H1 (cell line): ENCODE results near the gene MAGI1. TPM values are rescaled to one million over a fixed set of nuclear protein-coding genes. Genes with fewer than 3 reads are reported as not detected.

Source experiments
- CTCF ChIA-PET: fragments of 300-600 bp; sonication (Branson Sonifier 250); formaldehyde crosslinking; loops from one replicate; lab custom pipeline; 2021; ENCODE audit not compliant: partially characterized antibody; lab: Charles Lee
- POLR2A ChIA-PET: fragments of 300-600 bp; sonication (Branson Sonifier 250); formaldehyde crosslinking; loops from one replicate; lab custom pipeline; 2021; ENCODE audit warnings: inconsistent platforms; ENCODE audit not compliant: partially characterized antibody; lab: Charles Lee
- DNase-seq, 2 experiments: peaks; one replicate each; pipeline versions ENCODE4 v3.0.0 to v3.0.0-alpha.2; 2010 to 2022; ENCODE audit warnings: low spot score in 2 of 2, low read depth in 1 of 2, mixed read lengths in 1 of 2
- FAIRE-seq: peaks from 2 replicates; lab custom pipeline; 2011; peaks lifted over from hg19 to GRCh38; lab: Jason Lieb, UNC
- H2AFZ ChIP-seq: 2 replicates; pipeline ENCODE4 v1.8.1; 2012; ENCODE audit warnings: low read length, inconsistent platforms
- H2AK5ac ChIP-seq: 2 replicates; pipeline ENCODE4 v1.6.1; 2013; ENCODE audit warnings: low read depth, low read length
- H2BK120ac ChIP-seq: replicated peaks from 2 replicates; pipeline ENCODE3; 2013; ENCODE audit warnings: low read depth, low read length, inconsistent platforms
- H2BK12ac ChIP-seq: 2 replicates; pipeline ENCODE4 v1.6.1; 2013; ENCODE audit warnings: low read depth, low read length
- H2BK15ac ChIP-seq: 2 replicates; pipeline ENCODE4 v1.6.1; 2013; ENCODE audit warnings: low read length
- H2BK20ac ChIP-seq: 2 replicates; pipeline ENCODE4 v1.6.1; 2013; ENCODE audit warnings: low read length
- H2BK5ac ChIP-seq: 2 replicates; pipeline ENCODE4 v1.6.1; 2013; ENCODE audit warnings: low read depth, low read length
- H3K14ac ChIP-seq: 2 replicates; pipeline ENCODE4 v1.6.1; 2013; ENCODE audit warnings: inconsistent platforms; ENCODE audit not compliant: insufficient read length
- H3K18ac ChIP-seq: 2 replicates; pipeline ENCODE4 v1.6.1; 2013; ENCODE audit warnings: low read length; ENCODE audit errors: extremely low read depth
- H3K23ac ChIP-seq: 2 replicates; pipeline ENCODE4 v1.6.1; 2013; ENCODE audit warnings: inconsistent platforms; ENCODE audit not compliant: insufficient read length
- H3K23me2 ChIP-seq: 2 replicates; pipeline ENCODE4 v1.6.1; 2013; ENCODE audit warnings: low read depth, low read length
- H3K27ac ChIP-seq: 2 replicates; pipeline ENCODE4 v1.6.1; 2011; ENCODE audit warnings: low read depth, low read length, inconsistent platforms
- H3K27me3 ChIP-seq, 4 experiments: replicated peaks in 1 of 4; 1 replicate in 1 of 4; 2 replicates in 3 of 4; pipeline versions ENCODE4 v1.6.1 to v1.8.1; 2011 to 2013; ENCODE audit warnings: low read length in 3 of 4, mild to moderate bottlenecking in 3 of 4, inconsistent platforms in 2 of 4, mixed read lengths in 2 of 4, moderate library complexity in 1 of 4; ENCODE audit not compliant: control insufficient read depth in 3 of 4, insufficient read depth in 3 of 4; ENCODE audit errors: extremely low read depth in 1 of 4
- H3K36me3 ChIP-seq, 4 experiments: 2 replicates each; pipeline versions ENCODE4 v1.6.1 to v1.8.1; 2011 to 2013; ENCODE audit warnings: mild to moderate bottlenecking in 4 of 4, low read length in 3 of 4, moderate library complexity in 2 of 4, control low read depth in 1 of 4, inconsistent platforms in 1 of 4; ENCODE audit not compliant: insufficient read depth in 4 of 4, control insufficient read depth in 2 of 4
- H3K4ac ChIP-seq: replicated peaks from 2 replicates; pipeline ENCODE3; 2013; ENCODE audit warnings: low read length, low read depth, mixed read lengths, inconsistent platforms; ENCODE audit not compliant: insufficient read length
- H3K4me1 ChIP-seq, 4 experiments: replicated peaks in 1 of 4; 1 replicate in 1 of 4; 2 replicates in 3 of 4; pipeline versions ENCODE4 v1.6.1 to v1.8.1; 2011 to 2013; ENCODE audit warnings: low read length in 3 of 4, inconsistent platforms in 2 of 4, mixed read lengths in 1 of 4; ENCODE audit not compliant: insufficient read depth in 4 of 4, control insufficient read depth in 3 of 4
- H3K4me2 ChIP-seq, 2 experiments: 2 replicates each; pipeline versions ENCODE4 v1.6.1 to v1.8.1; 2011 to 2013; ENCODE audit warnings: low read depth in 2 of 2, low read length in 2 of 2, control low read depth in 1 of 2, inconsistent platforms in 1 of 2, mild to moderate bottlenecking in 1 of 2; ENCODE audit not compliant: insufficient read depth in 1 of 2
- H3K4me3 ChIP-seq, 4 experiments: fragments of 200-600, 300-600 bp in 1 of 4; sonication (generic), shearing (Covaris generic), sonication (Bioruptor Twin) in 1 of 4; 2 replicates each; pipeline versions ENCODE4 v1.5.1 to v1.8.1; 2011 to 2016; ENCODE audit warnings: low read length in 4 of 4, low read depth in 3 of 4, control low read depth in 2 of 4, inconsistent platforms in 2 of 4, mild to moderate bottlenecking in 2 of 4, mixed read lengths in 1 of 4, moderate library complexity in 1 of 4; ENCODE audit not compliant: insufficient read depth in 2 of 4; ENCODE audit errors: extremely low read depth in 1 of 4
- H3K56ac ChIP-seq: replicated peaks from 2 replicates; pipeline ENCODE3; 2013; ENCODE audit warnings: low read depth, mild to moderate bottlenecking, mixed read lengths, low read length, inconsistent platforms; ENCODE audit not compliant: insufficient read length
- H3K79me1 ChIP-seq: 2 replicates; pipeline ENCODE4 v1.6.1; 2013; ENCODE audit warnings: low read depth, low read length, control low read depth
- H3K79me2 ChIP-seq, 2 experiments: 2 replicates each; pipeline versions ENCODE4 v1.6.1 to v1.8.1; 2012 to 2013; ENCODE audit warnings: low read length in 2 of 2, mild to moderate bottlenecking in 2 of 2, inconsistent platforms in 1 of 2; ENCODE audit not compliant: insufficient read depth in 2 of 2, control insufficient read depth in 1 of 2
- H3K9ac ChIP-seq, 4 experiments: replicated peaks in 1 of 4; 1 replicate in 1 of 4; 2 replicates in 3 of 4; pipeline versions ENCODE4 v1.6.1 to v1.8.1; 2011 to 2013; ENCODE audit warnings: low read depth in 3 of 4, low read length in 3 of 4, control low read depth in 2 of 4, mild to moderate bottlenecking in 2 of 4, moderate library complexity in 2 of 4, inconsistent platforms in 1 of 4; ENCODE audit errors: extremely low read depth in 1 of 4
- H3K9me3 ChIP-seq, 2 experiments: 2 replicates each; pipeline versions ENCODE4 v1.6.1 to v1.8.1; 2012 to 2013; ENCODE audit warnings: mild to moderate bottlenecking in 2 of 2, moderate library complexity in 2 of 2, control low read depth in 1 of 2, inconsistent platforms in 1 of 2, low read depth in 1 of 2, low read length in 1 of 2, mixed read lengths in 1 of 2; ENCODE audit not compliant: insufficient read depth in 2 of 2
- H4K20me1 ChIP-seq, 2 experiments: replicated peaks in 1 of 2; 2 replicates each; pipeline versions ENCODE3 to v1.8.1; 2011 to 2013; ENCODE audit warnings: inconsistent platforms in 2 of 2, low read length in 2 of 2, mild to moderate bottlenecking in 1 of 2; ENCODE audit not compliant: insufficient read depth in 2 of 2, control insufficient read depth in 1 of 2
- H4K5ac ChIP-seq: 2 replicates; pipeline ENCODE4 v1.6.1; 2013; ENCODE audit warnings: low read length, low read depth, mixed read lengths, inconsistent platforms; ENCODE audit not compliant: insufficient read length
- H4K8ac ChIP-seq: 2 replicates; pipeline ENCODE4 v1.8.0; 2013; ENCODE audit warnings: mild to moderate bottlenecking, moderate library complexity, low read length, inconsistent platforms; ENCODE audit not compliant: insufficient read depth; ENCODE audit errors: extremely low read depth
- H4K91ac ChIP-seq: replicated peaks from 2 replicates; pipeline ENCODE3; 2013; ENCODE audit warnings: low read length, mixed read lengths, inconsistent platforms; ENCODE audit not compliant: insufficient read length
- ATF3 ChIP-seq: IDR thresholded peaks from 2 replicates; pipeline ENCODE4 v1.6.1; 2011; ENCODE audit warnings: low read depth, mild to moderate bottlenecking, low read length; ENCODE audit not compliant: insufficient read depth
- RAD21 ChIP-seq, 2 experiments: IDR thresholded peaks in 1 of 2; conservative IDR thresholded peaks in 1 of 2; 2 replicates each; pipeline ENCODE4 v1.6.1; 2011; ENCODE audit warnings: low read depth in 2 of 2, low read length in 2 of 2, improper control_type of control experiment in 1 of 2, inconsistent platforms in 1 of 2, mild to moderate bottlenecking in 1 of 2, moderate library complexity in 1 of 2
- WGBS, 2 experiments: shearing (Covaris generic) in 1 of 2; methylation state at CpG; one replicate each; pipeline versions ENCODE4 v1.1.6 to v1.1.7; 2013 to 2015; ENCODE audit warnings: low lambda C conversion rate in 2 of 2, mixed read lengths in 2 of 2, inconsistent platforms in 1 of 2, low coverage in 1 of 2, missing lambda C conversion rate in 1 of 2; ENCODE audit not compliant: insufficient replicate concordance in 2 of 2, insufficient coverage in 1 of 2, insufficient read length in 1 of 2; ENCODE audit errors: extremely low coverage in 1 of 2, missing lambda C conversion rate in 1 of 2; 5-methylcytosine and 5-hydroxymethylcytosine counted together
- polyA plus RNA-seq, 7 experiments: library from polyadenylated mRNA; depleted of rRNA in 3 of 7; stranded (reverse) in 5 of 7; unstranded in 2 of 7; fragments of >200 nt in 5 of 7; fragments of 200-250 nt in 2 of 7; gene quantifications; 1 replicate in 5 of 7; 2 replicates in 1 of 7; 4 replicates in 1 of 7; pipeline versions ENCODE4 v1.2.1 to v1.2.3, GENCODE V29; 2011 to 2013; ENCODE audit warnings: missing spikeins in 2 of 7, mixed read lengths in 2 of 7
- total RNA-seq: library from RNA; stranded (reverse); fragmentation: NEBNext Ultra II Directional; extraction: Animal tissue kit (Norgen Biotek cat#: 25700); gene quantifications from 2 replicates; pipeline ENCODE4 v1.2.1, GENCODE V29; 2021

MAGI1 gene
- total and polyA plus RNA-seq, 2 of the 8 experiments (the other 6 are each of a cell fraction or from before 2014, with no cell fraction given): 19.8 to 78.0 TPM

GRCh38 chr3:65778968-65779367 lies 259.8 kb downstream of the MAGI1 start:
- Histone ChIP-seq H3K9ac (no peak overlapping the region), H3K4me1 (peaks cover 0 to 4% (median 1%) of the 10 kb centered on the region in 4 experiments; a peak in 3 of 7 replicates), H4K20me1 (no peaks in the 10 kb centered on the region)
- TF ChIP-seq ATF3: no peak
- TF ChIP-seq RAD21 (IDR thresholded peaks at IDR 0.05 in 1 of 2, conservative IDR thresholded peaks at IDR 0.05 in 1 of 2; ENCODE audit: low read depth in 2 of 2, low read length in 2 of 2): 0 out of 4 replicates have a peak, but pooled peaks of 1 of the 2 experiments have one; percentile 13
- TF ChIP-seq, all 59 proteins: peak for 1
- DNase-seq (no peak), FAIRE-seq (no peak)
- Histone ChIP-seq H2AFZ (no peak overlapping the region), H2BK12ac (no peak overlapping the region), H3K79me1 (no peaks in the 10 kb centered on the region; the same call in 1 of the 2 replicates), H2BK15ac (no peak overlapping the region), H2BK5ac (no peak overlapping the region), H3K79me2 (peaks cover 0 to 12% of the 10 kb centered on the region in 2 experiments; a peak in 2 of 4 replicates), H3K27me3 (no peaks in the 10 kb centered on the region), H3K9me3 (no peaks in the 10 kb centered on the region), H3K4me3 (no peak overlapping the region), H4K91ac (no peak overlapping the region), H3K4ac (no peak overlapping the region), H2AK5ac (no peak overlapping the region), H2BK20ac (no peak overlapping the region), H3K23me2 (0 out of 2 replicates have a peak, but pooled peaks cover 2% of the 10 kb centered on the region), H3K4me2 (no peak overlapping the region), H3K14ac (no peak overlapping the region), H4K5ac (no peak overlapping the region), H3K23ac (no peak overlapping the region), H4K8ac (no peak overlapping the region), H3K56ac (no peak overlapping the region), H3K18ac (no peak overlapping the region), H3K27ac (no peak overlapping the region), H2BK120ac (no peak overlapping the region), H3K36me3 (no peaks in the 10 kb centered on the region)
- CTCF ChIA-PET: interaction anchor here (0.6 to 0.7 kb wide), 2 partner anchors 13 to 66 kb away, joined by 4 to 5 read pairs; no protein-coding TSS in a partner anchor
- POLR2A ChIA-PET: no interaction called here
- WGBS, 2 experiments: 91% methylated on average over 2 of the region's 2 CpGs; no CpG with 5 or more reads in 1 of the 2 experiments
